Germinal center (tissue), 1 donor: ENCODE results near the gene SHISAL2A.

Experiments used
- DNase-seq: peaks from one replicate; pipeline ENCODE4 v3.0.0; 2012; ENCODE audit warnings: mixed read lengths, low spot score

Gene SHISAL2A

GRCh38 chr1:52621950-52622349 is 11.0 kb upstream of the SHISAL2A start:
- no peak for DNase-seq

- DNase-seq: no peak
Measured at GRCh38 chr1:52623812-52624211, 9.2 kb upstream of the SHISAL2A start.

- no peak for DNase-seq
Measured at GRCh38 chr1:52627028-52627427, 5.9 kb upstream of the SHISAL2A start.

GRCh38 chr1:52628614-52629324 is 4.2 kb upstream of the SHISAL2A start:
- no peak for DNase-seq

- DNase-seq: no peak
Measured at GRCh38 chr1:52629325-52629643, 3.7 kb upstream of the SHISAL2A start.

- DNase-seq: no peak
Measured at GRCh38 chr1:52629667-52630066, 3.3 kb upstream of the SHISAL2A start.

- DNase-seq: peak; percentile 15
Measured at GRCh38 chr1:52631759-52632331, 1.1 kb upstream of the SHISAL2A start.

GRCh38 chr1:52633291-52633754 is 355 bp downstream of the SHISAL2A start:
- DNase-seq: peak; percentile 33

GRCh38 chr1:52634111-52634510 is 1.1 kb downstream of the SHISAL2A start:
- DNase-seq: peak; percentile 9

- no peak for DNase-seq
Measured at GRCh38 chr1:52635321-52636089, 2.5 kb downstream of the SHISAL2A start.

GRCh38 chr1:52636721-52637695 is 4.0 kb downstream of the SHISAL2A start:
- peak; percentile 79 for DNase-seq

GRCh38 chr1:52637946-52638345 is 5.0 kb downstream of the SHISAL2A start:
- no peak for DNase-seq

GRCh38 chr1:52640697-52641096 is 7.7 kb downstream of the SHISAL2A start:
- DNase-seq: no peak

- DNase-seq: peak; percentile 45
Measured at GRCh38 chr1:52641307-52641706, 8.3 kb downstream of the SHISAL2A start.

GRCh38 chr1:52645261-52645660 is 12.3 kb downstream of the SHISAL2A start:
- DNase-seq: no peak

GRCh38 chr1:52651904-52652303 is 18.9 kb downstream of the SHISAL2A start:
- no peak for DNase-seq

- DNase-seq: no peak
Measured at GRCh38 chr1:52653207-52653849, 20.4 kb downstream of the SHISAL2A start.

- DNase-seq: no peak
Measured at GRCh38 chr1:52654063-52654462, 21.1 kb downstream of the SHISAL2A start.

GRCh38 chr1:52657702-52658101 is 24.7 kb downstream of the SHISAL2A start:
- no peak for DNase-seq

- no peak for DNase-seq
Measured at GRCh38 chr1:52658795-52659194, 25.8 kb downstream of the SHISAL2A start.

GRCh38 chr1:52659356-52659755 is 26.4 kb downstream of the SHISAL2A start:
- no peak for DNase-seq
